Stimulated activated naive CD8-positive, alpha-beta T cell treated with anti-CD3 and anti-CD28 coated beads, Interleukin-15, Interleukin-2, amounts not matched to agents 100 ng/mL and 50 ng/mL, for 24 hours (primary cell): ENCODE results near the gene GSDME.
A peak's percentile ranks its signal among the peaks of the same experiment; 100 is the strongest.
"Not testable (repeated sequence)": the region's sequence is repeated elsewhere in the genome, so short reads cannot be mapped to it uniquely, and the experiment has no call there.

ENCODE experiments used
- H3K27ac Mint-ChIP-seq: one replicate; pipeline ENCODE4 v1.8.0; 2021; ENCODE audit warnings: mild to moderate bottlenecking, mixed read lengths
- H3K27me3 Mint-ChIP-seq: one replicate; pipeline ENCODE4 v1.8.0; 2021; ENCODE audit warnings: mixed read lengths
- H3K36me3 Mint-ChIP-seq: one replicate; pipeline ENCODE4 v1.8.0; 2021; ENCODE audit warnings: low read depth, mixed read lengths
- H3K4me1 Mint-ChIP-seq: one replicate; pipeline ENCODE4 v1.8.0; 2021; ENCODE audit warnings: low read depth, mixed read lengths
- H3K4me3 Mint-ChIP-seq: one replicate; pipeline ENCODE4 v1.8.0; 2021; ENCODE audit warnings: mild to moderate bottlenecking, mixed read lengths
- H3K9me3 Mint-ChIP-seq: one replicate; pipeline ENCODE4 v1.8.0; 2021; ENCODE audit warnings: mixed read lengths

The GSDME gene

GRCh38 chr7:24740871-24741270, 16.4 kb downstream of the GSDME start:
- Mint-ChIP-seq H3K9me3 (peaks cover 12% of the 10 kb centered on the region), H3K4me3 (no peak overlapping the region), H3K27ac (no peak overlapping the region), H3K36me3 (no peaks in the 10 kb centered on the region), H3K27me3 (peaks cover 49% of the 10 kb centered on the region), H3K4me1 (no peaks in the 10 kb centered on the region)

- Mint-ChIP-seq H3K9me3 (peaks cover 18% of the 10 kb centered on the region), H3K4me1 (no peaks in the 10 kb centered on the region), H3K36me3 (peaks cover 5% of the 10 kb centered on the region), H3K27me3 (peaks cover 51% of the 10 kb centered on the region), H3K27ac (no peak overlapping the region), H3K4me3 (no peak overlapping the region)
Measured at GRCh38 chr7:24739306-24739705, 18.0 kb downstream of the GSDME start.

GRCh38 chr7:24738577-24738976, 18.7 kb downstream of the GSDME start:
- peaks cover 18% of the 10 kb centered on the region for H3K9me3 Mint-ChIP-seq
- no peak overlapping the region for H3K4me3 Mint-ChIP-seq
- peaks cover 49% of the 10 kb centered on the region for H3K27me3 Mint-ChIP-seq
- peaks cover 5% of the 10 kb centered on the region for H3K36me3 Mint-ChIP-seq
- no peaks in the 10 kb centered on the region for H3K4me1 Mint-ChIP-seq
- H3K27ac Mint-ChIP-seq: no peak overlapping the region

GRCh38 chr7:24737281-24737680, 20.0 kb downstream of the GSDME start:
- Mint-ChIP-seq H3K27me3 (peaks cover 50% of the 10 kb centered on the region), H3K27ac (no peak overlapping the region), H3K4me1 (no peaks in the 10 kb centered on the region), H3K4me3 (no peak overlapping the region), H3K36me3 (peaks cover 5% of the 10 kb centered on the region), H3K9me3 (peaks cover 18% of the 10 kb centered on the region)

- not testable (repeated sequence) for H3K4me3 Mint-ChIP-seq, H3K4me1 Mint-ChIP-seq, H3K27ac Mint-ChIP-seq, H3K36me3 Mint-ChIP-seq
- H3K27me3 Mint-ChIP-seq: peaks cover 61% of the 10 kb centered on the region
- peaks cover 18% of the 10 kb centered on the region for H3K9me3 Mint-ChIP-seq
Measured at GRCh38 chr7:24735594-24735993, 21.7 kb downstream of the GSDME start.

- no peak overlapping the region for H3K27ac Mint-ChIP-seq
- peaks cover 18% of the 10 kb centered on the region for H3K9me3 Mint-ChIP-seq
- H3K4me1 Mint-ChIP-seq: peaks cover 7% of the 10 kb centered on the region
- no peak overlapping the region for H3K4me3 Mint-ChIP-seq
- peaks cover 5% of the 10 kb centered on the region for H3K36me3 Mint-ChIP-seq
- peaks cover 67% of the 10 kb centered on the region for H3K27me3 Mint-ChIP-seq
Measured at GRCh38 chr7:24734306-24734705, 23.0 kb downstream of the GSDME start.

- H3K4me3 Mint-ChIP-seq: no peak overlapping the region
- H3K27me3 Mint-ChIP-seq: peaks cover 66% of the 10 kb centered on the region
- H3K4me1 Mint-ChIP-seq: peaks cover 14% of the 10 kb centered on the region
- H3K36me3 Mint-ChIP-seq: peaks cover 5% of the 10 kb centered on the region
- peaks cover 12% of the 10 kb centered on the region for H3K9me3 Mint-ChIP-seq
- no peak overlapping the region for H3K27ac Mint-ChIP-seq
Measured at GRCh38 chr7:24733414-24734060, 23.7 kb downstream of the GSDME start.

- Mint-ChIP-seq H3K9me3 (peaks cover 7% of the 10 kb centered on the region), H3K27ac (no peak overlapping the region), H3K4me3 (no peak overlapping the region), H3K4me1 (peaks cover 20% of the 10 kb centered on the region), H3K27me3 (peaks cover 63% of the 10 kb centered on the region), H3K36me3 (peaks cover 5% of the 10 kb centered on the region)
Measured at GRCh38 chr7:24732646-24733413, 24.4 kb downstream of the GSDME start.

GRCh38 chr7:24731313-24731712, 26.0 kb downstream of the GSDME start:
- peaks cover 59% of the 10 kb centered on the region for H3K27me3 Mint-ChIP-seq
- H3K27ac Mint-ChIP-seq: no peak overlapping the region
- H3K36me3 Mint-ChIP-seq: peaks cover 5% of the 10 kb centered on the region
- H3K4me3 Mint-ChIP-seq: no peak overlapping the region
- H3K4me1 Mint-ChIP-seq: peaks cover 32% of the 10 kb centered on the region
- H3K9me3 Mint-ChIP-seq: peaks cover 7% of the 10 kb centered on the region

GRCh38 chr7:24730018-24730369, 27.3 kb downstream of the GSDME start:
- H3K36me3 Mint-ChIP-seq: peaks cover 5% of the 10 kb centered on the region
- peaks cover 32% of the 10 kb centered on the region for H3K4me1 Mint-ChIP-seq
- H3K27ac Mint-ChIP-seq: no peak overlapping the region
- no peak overlapping the region for H3K4me3 Mint-ChIP-seq
- H3K27me3 Mint-ChIP-seq: peaks cover 50% of the 10 kb centered on the region
- peaks cover 6% of the 10 kb centered on the region for H3K9me3 Mint-ChIP-seq

- H3K27ac Mint-ChIP-seq: no peak overlapping the region
- H3K27me3 Mint-ChIP-seq: peaks cover 45% of the 10 kb centered on the region
- H3K4me3 Mint-ChIP-seq: no peak overlapping the region
- peaks cover 1% of the 10 kb centered on the region for H3K9me3 Mint-ChIP-seq
- peaks cover under 1% of the 10 kb centered on the region for H3K36me3 Mint-ChIP-seq
- H3K4me1 Mint-ChIP-seq: peaks cover 35% of the 10 kb centered on the region
Measured at GRCh38 chr7:24729365-24730017, 27.8 kb downstream of the GSDME start.

GRCh38 chr7:24728503-24729364, 28.5 kb downstream of the GSDME start:
- no peaks in the 10 kb centered on the region for H3K9me3 Mint-ChIP-seq
- H3K4me3 Mint-ChIP-seq: peak overlapping the region; percentile 1
- peaks cover 35% of the 10 kb centered on the region for H3K4me1 Mint-ChIP-seq
- H3K27ac Mint-ChIP-seq: peak overlapping the region; percentile 18
- H3K27me3 Mint-ChIP-seq: peaks cover 41% of the 10 kb centered on the region
- no peaks in the 10 kb centered on the region for H3K36me3 Mint-ChIP-seq

GRCh38 chr7:24728121-24728500, 29.2 kb downstream of the GSDME start:
- Mint-ChIP-seq H3K4me3 (no peak overlapping the region), H3K36me3 (no peaks in the 10 kb centered on the region), H3K9me3 (no peaks in the 10 kb centered on the region), H3K4me1 (peaks cover 35% of the 10 kb centered on the region), H3K27me3 (peaks cover 41% of the 10 kb centered on the region), H3K27ac (no peak overlapping the region)

GRCh38 chr7:24727154-24728120, 29.8 kb downstream of the GSDME start:
- no peak overlapping the region for H3K27ac Mint-ChIP-seq

More at GRCh38 chr7:24727154-24728120, 29.8 kb downstream of the GSDME start:
- H3K36me3 Mint-ChIP-seq: no peaks in the 10 kb centered on the region
- H3K9me3 Mint-ChIP-seq: no peaks in the 10 kb centered on the region
- peaks cover 35% of the 10 kb centered on the region for H3K4me1 Mint-ChIP-seq
- no peak overlapping the region for H3K4me3 Mint-ChIP-seq
- H3K27me3 Mint-ChIP-seq: peaks cover 40% of the 10 kb centered on the region
